Gastrocnemius medialis (tissue), 4 donors: ENCODE measurements around the gene NLRX1.

Source experiments
- CTCF ChIP-seq, 5 experiments: fragments of 450-650 bp in 3 of 5; fragments of 200-600 bp in 2 of 5; sonication (generic) in 2 of 5; IDR thresholded peaks in 4 of 5; conservative IDR thresholded peaks in 1 of 5; 1 replicate in 4 of 5; 2 replicates in 1 of 5; pipeline ENCODE4 v1.5.1; 2016 to 2019; ENCODE audit warnings: antibody characterized with exemption in 5 of 5, mild to moderate bottlenecking in 3 of 5, moderate library complexity in 3 of 5
- POLR2A ChIP-seq, 2 donors: fragments of 450-650 bp; IDR thresholded peaks; one replicate each; pipeline ENCODE4 v1.6.1; 2017; ENCODE audit warnings: antibody characterized with exemption in 2 of 2, mild to moderate bottlenecking in 2 of 2, moderate library complexity in 2 of 2

DNA sequence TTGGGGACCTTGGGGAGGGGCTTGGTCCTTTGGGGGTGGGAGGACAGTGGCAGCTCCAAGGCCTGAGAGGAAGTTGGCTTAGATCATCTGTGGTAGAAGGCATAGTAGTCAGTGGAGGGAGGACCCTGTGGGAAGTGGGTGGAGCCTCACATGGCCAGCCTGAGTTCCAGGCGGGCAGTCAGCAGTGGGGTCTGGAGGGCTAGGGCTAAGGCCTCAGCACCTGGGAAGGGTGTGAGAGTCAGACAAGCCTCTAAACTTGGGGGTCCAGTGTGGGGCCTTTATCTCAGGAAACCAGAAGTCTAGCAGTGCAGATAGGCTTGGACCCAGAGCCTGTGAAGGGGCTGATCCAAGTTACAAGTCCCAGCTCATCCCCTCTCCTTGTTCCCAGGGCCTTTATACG is 4.0 kb downstream of the NLRX1 start:
- TF ChIP-seq CTCF (IDR thresholded peaks at IDR 0.05 in 4 of 5, conservative IDR thresholded peaks at IDR 0.05 in 1 of 5), result no peak
- TF ChIP-seq POLR2A (IDR thresholded peaks at IDR 0.05), result no peak
